ENCODE results near the gene SLC6A13. TPM values are rescaled to one million over a fixed set of nuclear protein-coding genes. Genes with fewer than 3 reads are reported as not detected.

SLC6A13 gene
- total and polyA plus RNA-seq, 2 donors (not counting 1 experiment from before 2014, with no cell fraction given), result 0.22 to 0.54 TPM

DNA sequence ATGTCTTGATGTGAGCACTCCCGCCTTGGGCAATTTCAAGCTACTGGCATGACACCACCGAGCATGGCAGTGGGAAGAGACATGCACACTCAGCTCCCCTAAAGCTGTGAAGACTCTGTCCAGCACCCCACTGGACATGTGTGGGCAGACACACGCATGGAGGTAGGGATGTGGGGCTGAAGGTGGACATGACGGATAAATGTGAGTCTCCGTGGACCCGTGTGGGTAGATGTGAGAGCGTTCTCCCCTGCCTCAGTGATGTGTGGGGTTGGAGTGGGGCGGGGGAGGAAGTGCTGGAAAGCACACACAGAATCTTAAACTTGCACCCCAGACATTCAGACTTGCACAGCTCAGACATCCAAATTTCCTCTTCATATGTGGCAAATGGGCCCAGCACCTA, 61.3 kb downstream of the SLC6A13 start:
- ChIA-PET POLR2A (no interaction called here), CTCF (no interaction called here)
- no peaks in the 10 kb centered on the region for H3K36me3 ChIP-seq (replicated peaks in 1 of 2; ENCODE audit: control extremely low read depth in 1 of 2, control insufficient read depth in 1 of 2, extremely low read depth in 1 of 2, insufficient read depth in 2 of 2, low read length in 1 of 2)
- TF ChIP-seq EZH2 (IDR thresholded peaks at IDR 0.05; ENCODE audit: borderline replicate concordance, insufficient read depth, low read depth, low read length, poor library complexity, severe bottlenecking), result no peak
- no peak for TF ChIP-seq CTCF (IDR thresholded peaks at IDR 0.05)
- no peak overlapping the region for H3K27ac ChIP-seq (ENCODE audit: low read length in 2 of 2)
- no peak for DNase-seq
- no peak overlapping the region for H3K4me3 ChIP-seq (ENCODE audit: control extremely low read depth in 1 of 5, extremely low read depth in 1 of 5, insufficient read depth in 1 of 5, low read depth in 2 of 5, low read length in 4 of 5)
- H3K27me3 ChIP-seq (replicated peaks in 1 of 4; ENCODE audit: control extremely low read depth in 1 of 4, control insufficient read depth in 3 of 4, insufficient read depth in 4 of 4, low read length in 3 of 4), result peaks cover 0 to 30% (median 6%) of the 10 kb centered on the region in 4 experiments
- H3K9me3 ChIP-seq (ENCODE audit: control extremely low read depth in 1 of 3, control insufficient read depth in 2 of 3, insufficient read depth in 1 of 3, low read length in 2 of 3), result peaks cover 0 to 12% (median 0%) of the 10 kb centered on the region in 3 donors
- no peak overlapping the region for H3K4me2 ChIP-seq (replicated peaks; ENCODE audit: low read depth, low read length, poor library complexity, severe bottlenecking)
- intact Hi-C loops (cut with micrococcal nuclease), result no loop called here
- no peak overlapping the region for H3K9ac ChIP-seq (ENCODE audit: low read length)
- H3K27me3 Mint-ChIP-seq, result peaks cover 22% of the 10 kb centered on the region
- no peaks in the 10 kb centered on the region for H3K79me2 ChIP-seq (ENCODE audit: control insufficient read depth, insufficient read depth, low read length)
- H4K20me1 ChIP-seq (ENCODE audit: control insufficient read depth, insufficient read depth, low read length, poor library complexity, severe bottlenecking), result no peaks in the 10 kb centered on the region
- ATAC-seq (ENCODE audit: low read depth), result no peak
- no peak overlapping the region for H3K4me3 Mint-ChIP-seq
- no peak overlapping the region for H2AFZ ChIP-seq (ENCODE audit: insufficient read depth, low read depth, low read length, poor library complexity, severe bottlenecking)
- no peak overlapping the region for H3K27ac Mint-ChIP-seq
- no peaks in the 10 kb centered on the region for H3K4me1 Mint-ChIP-seq
- peaks cover 0 to 3% of the 10 kb centered on the region in 2 donors for H3K4me1 ChIP-seq (ENCODE audit: control insufficient read depth in 2 of 2, insufficient read depth in 2 of 2, low read length in 2 of 2)
- H3K9me3 Mint-ChIP-seq (ENCODE audit: insufficient read depth), result peaks cover 4% of the 10 kb centered on the region
- WGBS (ENCODE audit: insufficient coverage), result 81% methylated on average over 6 of the region's 8 CpGs

DNA sequence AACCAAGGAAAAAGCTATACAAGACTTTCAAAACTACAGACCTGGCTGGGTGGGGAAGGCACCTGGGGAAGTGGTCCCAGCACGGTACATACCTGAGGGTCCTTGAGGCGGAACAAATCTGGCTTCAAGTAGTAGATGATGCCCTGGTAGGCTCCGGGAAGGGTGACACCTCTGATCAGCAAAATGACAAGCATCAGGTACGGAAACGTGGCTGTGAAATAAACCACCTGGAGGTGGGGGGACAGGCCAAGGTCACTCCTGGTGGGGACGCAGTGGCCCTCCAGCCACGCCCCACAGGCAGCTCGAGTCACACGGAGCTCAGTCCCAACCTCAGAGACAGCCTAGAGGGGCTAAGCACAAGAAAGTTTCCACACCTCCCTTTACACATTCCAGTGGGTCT, 63.9 kb downstream of the SLC6A13 start:
- DNase-seq (no peak), ATAC-seq (ENCODE audit: low read depth) (no peak)
- H3K79me2 ChIP-seq (ENCODE audit: control insufficient read depth, insufficient read depth, low read length), result no peaks in the 10 kb centered on the region
- H3K27me3 ChIP-seq (replicated peaks in 1 of 4; ENCODE audit: control extremely low read depth in 1 of 4, control insufficient read depth in 3 of 4, insufficient read depth in 4 of 4, low read length in 3 of 4), result peaks cover 0 to 14% (median 0%) of the 10 kb centered on the region in 4 experiments
- no peak overlapping the region for H3K4me2 ChIP-seq (replicated peaks; ENCODE audit: low read depth, low read length, poor library complexity, severe bottlenecking)
- H2AFZ ChIP-seq (ENCODE audit: insufficient read depth, low read depth, low read length, poor library complexity, severe bottlenecking), result no peak overlapping the region
- no peak overlapping the region for H3K27ac Mint-ChIP-seq
- no peaks in the 10 kb centered on the region for H3K4me1 Mint-ChIP-seq
- peaks cover 2% of the 10 kb centered on the region for H3K9me3 Mint-ChIP-seq (ENCODE audit: insufficient read depth)
- H3K9ac ChIP-seq (ENCODE audit: low read length), result no peak overlapping the region
- H3K27me3 Mint-ChIP-seq, result peaks cover 15% of the 10 kb centered on the region
- H3K27ac ChIP-seq (ENCODE audit: low read length in 2 of 2), result no peak overlapping the region
- ChIA-PET CTCF (no interaction called here), POLR2A (no interaction called here)
- no peaks in the 10 kb centered on the region for H4K20me1 ChIP-seq (ENCODE audit: control insufficient read depth, insufficient read depth, low read length, poor library complexity, severe bottlenecking)
- H3K36me3 ChIP-seq (replicated peaks in 1 of 2; ENCODE audit: control extremely low read depth in 1 of 2, control insufficient read depth in 1 of 2, extremely low read depth in 1 of 2, insufficient read depth in 2 of 2, low read length in 1 of 2), result no peaks in the 10 kb centered on the region
- 77% methylated on average over 8 of the region's 9 CpGs for WGBS (ENCODE audit: insufficient coverage)
- H3K4me3 Mint-ChIP-seq, result no peak overlapping the region
- TF ChIP-seq CTCF (IDR thresholded peaks at IDR 0.05) (no peak), EZH2 (IDR thresholded peaks at IDR 0.05; ENCODE audit: borderline replicate concordance, insufficient read depth, low read depth, low read length, poor library complexity, severe bottlenecking) (no peak)
- H3K9me3 ChIP-seq (ENCODE audit: control extremely low read depth in 1 of 3, control insufficient read depth in 2 of 3, insufficient read depth in 1 of 3, low read length in 2 of 3), result peaks cover 0 to 8% (median 0%) of the 10 kb centered on the region in 3 donors
- H3K4me3 ChIP-seq (ENCODE audit: control extremely low read depth in 1 of 5, extremely low read depth in 1 of 5, insufficient read depth in 1 of 5, low read depth in 2 of 5, low read length in 4 of 5), result no peak overlapping the region
- no peaks in the 10 kb centered on the region for H3K4me1 ChIP-seq (ENCODE audit: control insufficient read depth in 2 of 2, insufficient read depth in 2 of 2, low read length in 2 of 2)
- intact Hi-C loops (cut with micrococcal nuclease), result no loop called here

Measured in B cell (primary cell).